Stimulated activated CD8-positive, alpha-beta memory T cell treated with anti-CD3 and anti-CD28 coated beads, Interleukin-15, amount 100 ng/mL, for 4 hours (primary cell): ENCODE results near the gene KRT72.
A peak's percentile ranks its signal among the peaks of the same experiment; 100 is the strongest.
"Not testable (repeated sequence)": the region's sequence is repeated elsewhere in the genome, so short reads cannot be mapped to it uniquely, and the experiment has no call there.

Source experiments
- DNase-seq, 2 donors: peaks; one replicate each; pipeline ENCODE4 v3.0.0-alpha.2; 2020; ENCODE audit warnings: low read depth in 2 of 2

Gene KRT72

DNA sequence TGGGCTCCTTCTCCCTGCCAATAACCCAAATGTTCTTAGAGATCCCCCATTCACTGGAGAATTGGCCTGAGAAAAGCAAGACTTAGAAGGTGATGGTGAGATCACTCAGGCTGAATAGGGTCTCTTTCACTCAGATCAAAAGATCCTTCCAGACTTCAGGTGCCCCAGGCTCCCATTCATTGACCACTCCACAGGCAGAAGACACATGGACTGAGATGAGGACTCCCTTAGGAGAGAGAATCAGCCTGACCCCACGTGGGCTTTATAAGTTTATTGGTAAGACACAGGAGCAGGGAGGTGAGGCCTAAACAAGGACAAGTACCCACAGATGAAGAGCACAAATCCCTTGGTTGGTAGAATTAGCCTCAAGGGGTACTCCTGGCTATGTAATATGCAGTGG lies 6.1 kb upstream of the KRT72 start:
- DNase-seq: no peak

DNA sequence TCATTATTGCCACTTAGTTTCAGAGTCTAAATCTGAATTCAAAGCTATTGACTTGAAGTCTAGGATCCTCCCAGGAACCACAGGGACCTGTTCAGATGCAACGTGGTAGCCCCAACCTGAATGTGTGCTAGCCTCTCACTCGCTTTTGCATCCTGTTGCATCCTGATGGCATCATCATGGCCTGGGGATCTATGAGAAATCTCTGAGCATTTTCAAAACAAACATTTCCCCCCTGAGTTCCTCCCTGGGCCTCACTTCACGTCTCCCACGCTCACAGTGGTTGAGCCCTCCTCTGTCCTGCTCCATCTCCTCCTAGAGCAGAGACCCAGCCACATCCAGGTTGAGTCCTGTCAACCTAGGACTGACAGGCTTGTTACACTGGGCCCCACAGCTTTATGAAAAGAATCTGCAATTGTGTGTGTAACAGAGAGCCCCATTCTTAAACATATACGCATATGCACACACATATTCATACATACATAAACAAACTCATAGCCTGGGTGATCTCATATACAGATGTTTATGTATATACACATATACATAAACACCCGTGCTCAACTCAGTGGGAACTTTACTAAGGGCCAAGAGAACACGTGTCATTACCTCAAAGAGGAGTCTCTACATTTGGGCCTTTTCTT lies 5.4 kb upstream of the KRT72 start:
- DNase-seq: no peak

DNA sequence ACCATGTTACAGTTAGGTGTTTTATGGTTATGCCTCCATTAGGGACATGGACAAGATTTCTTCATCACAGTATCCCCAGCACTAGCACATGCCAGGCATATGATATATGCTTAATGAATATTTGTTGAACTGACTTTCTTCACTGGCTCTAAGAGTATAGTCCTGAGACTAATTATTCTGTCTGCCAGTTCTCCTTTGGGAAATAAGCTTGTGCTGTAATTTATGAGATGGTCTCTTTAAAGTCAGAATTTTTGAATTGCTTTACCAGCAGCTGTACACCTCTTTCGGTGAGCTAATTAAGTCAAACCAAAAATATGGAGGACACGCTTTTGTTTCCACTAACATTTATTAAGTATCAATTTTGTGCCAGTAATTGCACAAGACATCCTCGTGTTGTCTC lies 4.8 kb upstream of the KRT72 start:
- no peak for DNase-seq

DNA sequence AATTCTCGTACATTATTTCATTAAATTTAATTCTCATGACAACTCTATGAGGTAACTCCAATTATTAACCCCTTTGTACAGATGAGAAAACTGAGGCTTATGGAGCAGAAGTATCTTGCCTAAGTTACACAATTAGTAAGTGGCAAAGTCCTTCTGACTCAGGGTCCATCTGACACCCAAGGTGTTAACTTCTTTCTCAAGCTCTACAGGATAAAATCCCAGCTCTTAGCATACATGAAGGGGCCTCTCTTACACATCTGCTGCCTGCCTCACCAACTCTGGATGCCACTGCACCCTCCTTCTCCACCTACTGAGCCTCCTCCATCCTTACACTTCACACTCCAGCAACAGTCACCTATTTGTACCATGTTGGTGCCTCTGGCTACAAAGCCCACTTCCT lies 4.3 kb upstream of the KRT72 start:
- no peak for DNase-seq

DNA sequence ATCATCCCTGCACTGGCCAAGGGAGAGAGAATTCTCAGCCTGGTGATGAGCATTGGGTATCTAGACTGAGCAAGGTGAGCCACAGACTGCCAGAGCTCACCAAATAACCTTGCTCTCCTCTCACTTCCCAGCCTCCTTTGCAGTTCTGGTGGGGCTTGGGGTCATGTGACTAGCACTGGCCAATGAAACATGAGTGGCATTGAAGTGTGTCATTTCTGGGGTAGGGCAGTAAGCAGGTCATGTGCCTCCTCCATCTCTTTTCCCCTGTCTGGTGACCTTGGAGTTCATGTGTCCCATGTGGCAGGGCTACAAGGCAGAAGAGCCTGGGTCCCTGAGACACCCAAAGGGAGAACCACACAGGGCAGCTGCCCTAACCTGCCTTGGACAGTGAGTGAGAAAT lies 3.6 kb upstream of the KRT72 start:
- no peak for DNase-seq

DNA sequence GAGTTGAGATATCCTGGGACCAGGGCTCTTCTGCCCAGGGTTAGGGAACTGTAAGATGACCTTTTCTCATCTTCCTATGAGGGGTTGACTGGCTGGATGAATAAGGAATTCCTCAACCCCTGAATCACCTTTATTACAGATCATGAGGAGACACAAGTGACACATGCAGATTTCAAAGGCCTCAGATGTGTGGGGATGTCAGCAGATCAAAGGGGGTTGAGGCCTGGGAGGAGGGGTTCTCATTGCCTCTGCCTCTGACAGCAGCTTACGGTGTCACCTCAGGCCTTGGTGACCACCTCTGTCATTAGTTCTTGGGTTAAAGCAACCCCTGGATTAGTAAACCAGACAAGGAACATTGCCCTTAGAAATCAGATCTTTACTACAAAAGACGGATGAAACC lies 2.1 kb upstream of the KRT72 start:
- peak in 1 of 2 donors; percentile 32 for DNase-seq

DNA sequence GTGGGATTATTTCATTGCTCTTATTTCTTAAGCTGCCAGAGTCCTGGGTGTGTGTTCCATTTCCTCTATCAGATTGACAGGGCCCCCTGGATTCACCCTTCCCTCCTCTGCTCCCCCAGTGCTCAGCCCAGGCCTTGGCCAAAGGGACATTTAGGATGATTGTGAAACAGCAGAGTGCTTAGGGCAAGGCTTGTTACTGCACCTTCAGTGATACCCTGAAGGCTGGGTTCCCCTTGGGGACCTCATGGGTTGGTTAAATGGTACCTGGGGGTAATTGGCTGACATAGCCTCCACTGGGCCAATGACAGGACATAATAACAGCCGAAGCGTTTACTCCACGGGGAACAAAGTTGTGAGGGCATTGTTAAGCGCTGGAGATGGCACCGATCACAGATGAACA lies 1.3 kb upstream of the KRT72 start:
- DNase-seq: no peak

DNA sequence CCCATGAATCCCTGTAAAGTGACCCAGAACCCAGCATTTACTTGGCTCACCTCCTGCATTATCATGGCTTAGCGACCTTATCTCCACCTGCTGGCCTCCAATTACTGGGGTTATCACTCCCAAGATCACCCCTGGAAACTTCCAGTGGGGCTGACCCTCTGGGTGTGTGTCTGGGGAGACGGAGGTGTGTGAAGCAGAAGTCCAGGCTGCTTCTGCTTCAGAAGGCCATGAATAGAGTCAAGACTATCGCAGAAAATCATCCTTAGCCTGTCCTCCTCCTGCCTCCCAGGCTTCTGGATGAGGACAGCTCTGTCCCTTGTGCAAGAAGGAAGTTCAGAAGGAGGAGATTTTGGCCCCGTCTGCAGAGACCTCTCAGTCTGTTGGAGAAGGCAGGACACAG lies 408 bp upstream of the KRT72 start:
- no peak for DNase-seq

DNA sequence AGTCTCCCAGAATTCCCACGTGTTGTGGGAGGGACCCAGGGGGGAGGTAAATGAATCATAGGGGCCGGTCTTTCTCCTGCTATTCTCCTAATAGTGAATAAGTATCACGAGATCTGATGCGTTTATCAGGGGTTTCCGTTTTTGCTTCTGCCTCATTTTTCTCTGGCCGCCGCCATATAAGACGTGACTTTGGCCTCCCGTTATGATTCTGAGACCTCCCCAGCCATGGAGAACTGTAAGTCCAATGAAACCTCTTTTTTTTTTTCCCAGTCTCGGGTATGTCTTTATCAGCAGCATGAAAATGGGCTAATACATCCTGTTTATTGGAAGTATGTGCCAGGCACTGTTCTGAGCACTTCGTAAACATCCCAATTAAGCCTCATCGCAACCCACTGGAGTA lies 788 bp downstream of the KRT72 start:
- no peak for DNase-seq

DNA sequence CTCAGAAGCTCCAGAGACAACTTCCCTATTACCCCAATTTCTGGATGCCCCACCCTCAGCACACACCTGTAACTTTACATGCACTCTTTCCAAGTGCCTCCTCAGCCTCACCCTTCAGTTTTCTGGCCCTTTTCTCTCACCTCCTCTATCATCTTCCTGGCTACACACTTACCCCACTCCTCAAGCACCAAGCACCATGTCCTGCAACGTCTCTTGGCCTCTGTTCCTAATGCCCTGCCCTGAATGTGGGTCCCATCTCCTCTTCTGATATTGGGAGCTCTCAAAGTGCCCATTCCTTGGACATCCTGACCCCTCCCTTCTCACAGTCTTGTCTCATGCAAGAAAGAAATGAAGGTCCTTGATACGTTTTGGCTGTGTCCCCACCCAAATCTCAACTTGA lies 1.2 kb downstream of the KRT72 start:
- no peak for DNase-seq

DNA sequence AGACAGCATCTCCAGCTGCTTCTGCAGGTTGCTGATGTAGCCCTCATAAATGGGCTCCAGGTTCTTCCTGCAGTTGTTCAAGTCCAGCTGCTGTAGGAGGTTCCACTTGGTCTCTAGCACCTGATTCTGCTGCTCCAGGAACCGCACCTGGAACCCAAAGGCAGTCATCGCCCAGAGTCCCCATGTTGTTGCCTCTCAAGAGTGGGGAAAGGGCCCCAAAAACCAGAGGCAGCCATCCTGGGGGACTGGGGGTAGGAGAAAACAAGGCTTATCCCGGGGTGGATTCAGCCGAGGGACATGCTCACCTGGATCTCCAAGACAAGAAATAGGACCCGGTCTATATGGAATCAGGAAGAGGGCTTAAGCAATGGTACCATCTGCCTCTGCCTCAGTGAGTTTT lies 2.3 kb downstream of the KRT72 start:
- DNase-seq: no peak

DNA sequence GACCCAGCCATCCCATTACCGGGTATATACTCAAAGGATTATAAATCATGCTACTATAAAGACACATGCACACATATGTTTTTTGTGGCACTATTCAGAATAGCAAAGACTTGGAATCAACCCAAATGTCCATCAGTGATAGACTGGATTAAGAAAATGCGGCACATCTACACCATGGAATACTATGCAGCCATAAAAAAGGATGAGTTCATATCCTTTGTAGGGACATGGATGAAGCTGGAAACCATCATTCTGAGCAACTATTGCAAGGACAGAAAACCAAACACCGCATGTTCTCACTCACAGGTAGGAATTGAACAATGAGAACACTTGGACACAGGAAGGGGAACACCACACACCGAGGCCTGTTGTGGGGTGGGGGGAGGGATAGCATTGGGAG lies 7.0 kb downstream of the KRT72 start:
- not testable (repeated sequence) for DNase-seq

DNA sequence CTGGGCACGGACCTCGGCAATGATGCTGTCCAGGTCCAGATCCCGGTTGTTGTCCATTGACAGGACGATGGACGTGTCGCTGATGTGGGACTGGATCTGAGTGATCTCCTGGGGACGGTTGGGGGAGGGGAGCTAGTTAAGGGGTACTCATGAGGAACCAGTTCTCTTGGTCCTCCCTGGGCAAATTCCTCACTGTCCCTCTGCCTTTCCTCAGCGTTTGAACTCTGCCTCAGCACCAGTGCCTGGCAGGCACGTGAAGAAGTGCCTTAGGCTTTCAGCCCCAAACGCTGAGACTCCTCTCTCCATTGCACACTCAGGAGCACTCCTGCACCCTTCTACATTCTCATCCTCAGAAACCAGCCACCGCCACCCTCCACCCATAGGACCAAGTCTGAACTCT lies 9.7 kb downstream of the KRT72 start:
- DNase-seq: no peak

DNA sequence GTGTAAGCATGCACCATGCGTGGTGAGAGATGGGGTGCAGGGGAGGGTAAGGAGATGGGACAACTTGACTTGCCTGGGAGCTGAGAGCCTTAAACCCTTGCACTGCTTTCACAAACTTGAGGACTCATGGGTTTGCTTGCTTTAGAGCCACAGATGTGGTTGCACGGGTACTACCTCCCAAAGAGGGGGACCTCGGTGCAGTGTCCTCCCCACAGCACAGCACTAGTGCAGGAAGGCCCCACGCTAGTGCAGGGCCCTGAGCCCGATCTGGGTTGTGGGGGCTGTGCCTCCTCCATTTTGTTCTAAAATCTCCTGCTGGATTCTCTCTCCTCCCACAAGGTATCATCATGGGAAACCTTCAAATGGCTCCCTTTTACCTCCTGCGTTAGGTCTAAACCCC lies 11.2 kb downstream of the KRT72 start:
- no peak for DNase-seq

DNA sequence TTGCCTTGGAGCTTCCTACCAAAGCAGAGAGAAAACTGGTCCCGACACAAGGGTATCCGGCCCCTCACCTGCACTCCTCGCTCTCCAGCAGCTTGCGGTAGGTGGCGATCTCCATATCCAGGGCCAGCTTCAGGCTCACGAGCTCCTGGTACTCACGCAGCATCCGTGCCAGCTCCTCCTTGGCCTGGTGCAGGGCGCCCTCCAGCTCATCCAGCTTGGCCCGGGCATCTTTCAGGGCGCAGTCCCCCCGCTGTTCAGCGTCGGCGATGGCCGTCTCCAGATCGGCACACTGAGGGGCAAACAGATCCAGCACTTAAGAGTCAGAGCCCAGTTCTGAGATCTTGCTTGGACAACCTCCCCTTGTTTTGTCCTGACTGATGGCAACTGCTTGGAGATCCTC lies 13.7 kb downstream of the KRT72 start:
- DNase-seq: no peak

DNA sequence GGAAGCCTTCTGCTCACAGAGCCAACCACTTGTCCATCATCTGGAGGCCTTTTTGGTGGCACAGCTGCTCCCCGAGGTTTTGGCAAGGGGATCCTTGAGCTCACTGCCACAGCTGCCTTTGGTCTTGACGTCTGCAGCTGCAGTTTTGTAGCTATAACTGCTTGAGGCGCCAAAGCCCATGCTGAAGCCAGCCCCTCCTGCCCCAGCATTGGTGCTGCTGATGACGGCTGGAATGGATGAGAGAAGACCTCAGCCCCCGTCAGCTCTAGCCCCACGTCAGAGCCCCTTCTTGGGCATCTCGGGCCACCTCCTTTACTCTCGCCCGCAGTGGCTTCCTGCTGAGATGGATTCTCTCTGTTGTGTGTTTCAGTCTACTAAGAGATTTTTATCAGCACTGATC lies 15.3 kb downstream of the KRT72 start:
- DNase-seq: peak; percentile 14 to 37

DNA sequence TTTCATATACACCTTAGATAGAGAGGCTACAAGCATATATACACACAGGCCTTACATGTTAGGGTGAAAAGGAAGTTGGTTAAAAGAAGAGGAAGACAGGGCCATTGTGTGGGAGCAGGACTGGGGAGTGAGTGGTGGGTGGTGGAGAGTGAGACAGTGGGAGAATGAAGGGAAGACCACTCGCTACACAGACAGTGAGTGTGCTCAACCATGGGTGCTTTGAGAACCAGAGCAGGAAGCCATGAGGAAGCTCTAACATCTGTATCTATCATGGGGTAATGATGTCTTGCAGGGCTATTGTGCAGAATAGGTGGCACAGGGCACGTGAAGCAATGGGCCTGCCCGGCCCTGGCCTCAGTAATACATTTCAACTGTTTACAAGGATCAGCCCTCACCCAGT lies 16.2 kb downstream of the KRT72 start:
- no peak for DNase-seq

DNA sequence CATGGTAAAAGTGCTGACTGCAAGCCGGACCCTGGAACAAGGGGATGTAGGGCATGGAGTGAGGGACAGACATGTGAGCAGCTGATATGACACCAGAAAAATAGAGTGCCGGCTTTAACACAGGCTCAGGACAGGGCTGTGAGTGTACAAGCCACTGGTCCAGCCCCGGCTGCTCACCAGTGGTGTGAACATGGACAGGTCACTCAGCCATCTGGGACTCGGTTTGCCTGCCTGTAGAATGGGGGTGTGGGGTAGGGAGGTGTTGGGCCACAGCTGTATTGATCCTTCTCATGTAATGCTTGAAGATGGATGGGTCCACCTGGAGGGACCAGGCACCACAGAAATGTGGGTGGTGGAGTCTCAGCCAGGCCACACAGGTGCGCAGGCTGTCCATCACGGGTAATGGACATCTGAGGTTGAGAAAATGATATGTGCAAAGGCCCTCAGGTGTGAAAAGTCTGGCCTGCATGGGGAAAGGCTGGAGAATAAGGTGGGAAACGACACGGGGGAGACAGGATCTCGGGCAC lies 17.0 kb downstream of the KRT72 start:
- no peak for DNase-seq

DNA sequence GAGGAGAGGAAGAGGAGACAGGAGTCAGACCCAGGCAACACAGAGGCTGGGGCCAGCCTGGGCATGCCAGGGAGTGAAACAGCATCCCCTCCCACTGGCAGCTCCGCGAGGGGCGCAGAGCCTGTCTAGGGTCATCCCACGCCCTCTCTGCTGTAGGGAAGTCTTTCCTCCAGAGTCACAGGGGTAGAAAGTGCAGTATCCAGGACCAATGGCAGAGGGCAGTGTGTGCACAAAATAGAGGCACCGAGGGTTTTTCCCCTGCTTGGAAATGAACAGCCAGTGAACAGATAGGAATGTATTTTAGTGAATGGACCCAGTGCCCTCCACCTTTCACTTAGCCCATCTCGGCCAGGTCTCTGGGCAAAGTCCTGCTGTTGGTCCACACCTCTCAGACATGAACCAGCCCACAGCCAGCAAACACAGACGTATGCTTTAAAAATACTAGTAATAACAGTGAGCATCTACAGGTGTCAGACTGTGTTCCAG lies 18.2 kb downstream of the KRT72 start:
- peak; percentile 34 to 51 for DNase-seq

DNA sequence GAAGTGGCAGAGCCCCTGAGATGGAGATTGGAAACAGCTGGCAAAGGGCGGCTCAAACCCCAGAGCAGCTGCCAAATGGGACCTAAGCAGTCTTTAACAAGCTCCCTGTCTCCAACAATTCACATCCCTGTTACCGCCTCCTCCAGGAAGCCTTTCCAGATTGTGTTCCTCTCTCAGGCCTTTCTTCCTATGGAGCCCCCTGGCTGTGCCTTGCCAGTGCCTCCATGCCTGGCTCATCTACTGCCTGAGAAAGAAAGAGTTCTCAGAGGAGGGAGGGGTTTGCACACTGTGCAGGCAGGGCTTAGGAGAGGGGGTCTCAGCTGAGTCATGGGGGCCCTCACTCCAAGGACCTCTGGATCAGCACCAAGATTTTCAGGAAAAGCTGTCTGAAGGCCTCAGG lies 18.8 kb downstream of the KRT72 start:
- no peak for DNase-seq

DNA sequence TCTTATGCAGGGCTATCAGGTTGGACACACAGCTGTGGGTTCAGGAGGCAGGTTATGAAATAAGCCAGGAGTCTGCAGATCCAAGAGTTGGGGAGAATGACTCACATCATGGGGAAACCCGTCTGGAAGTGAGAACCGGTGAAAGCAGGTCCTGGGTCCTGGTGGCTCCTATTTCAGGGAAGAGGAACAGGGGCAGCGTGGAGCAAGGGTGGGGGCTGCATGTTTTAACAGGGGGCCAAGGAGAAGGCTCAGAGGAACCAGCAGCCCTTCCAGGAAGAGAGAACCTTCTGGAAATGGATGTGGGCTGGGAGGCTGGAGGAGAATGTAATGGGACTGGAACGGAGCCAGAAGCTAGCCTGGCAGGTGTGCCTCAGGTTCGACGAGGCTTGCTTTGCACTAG lies 19.8 kb downstream of the KRT72 start:
- no peak for DNase-seq

DNA sequence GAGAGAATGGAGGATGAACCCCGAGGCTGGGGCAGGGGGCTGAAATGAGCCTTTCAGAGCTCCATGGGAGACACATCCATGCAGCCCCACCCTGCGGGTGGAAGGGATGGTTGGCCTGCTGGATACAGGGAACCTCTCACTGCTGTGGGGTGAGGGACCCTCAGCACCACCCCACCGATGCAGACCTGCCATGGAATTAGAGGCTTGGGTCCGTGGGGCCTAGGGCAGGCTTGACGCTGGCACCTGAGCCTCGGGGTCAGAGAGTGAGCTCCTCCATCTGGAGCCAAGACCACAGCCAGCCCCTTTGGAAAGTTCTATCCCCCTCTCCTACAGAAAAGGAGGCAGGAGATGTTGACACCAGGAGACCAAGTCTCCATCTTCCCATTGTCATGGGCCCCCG lies 20.2 kb downstream of the KRT72 start:
- DNase-seq: no peak

DNA sequence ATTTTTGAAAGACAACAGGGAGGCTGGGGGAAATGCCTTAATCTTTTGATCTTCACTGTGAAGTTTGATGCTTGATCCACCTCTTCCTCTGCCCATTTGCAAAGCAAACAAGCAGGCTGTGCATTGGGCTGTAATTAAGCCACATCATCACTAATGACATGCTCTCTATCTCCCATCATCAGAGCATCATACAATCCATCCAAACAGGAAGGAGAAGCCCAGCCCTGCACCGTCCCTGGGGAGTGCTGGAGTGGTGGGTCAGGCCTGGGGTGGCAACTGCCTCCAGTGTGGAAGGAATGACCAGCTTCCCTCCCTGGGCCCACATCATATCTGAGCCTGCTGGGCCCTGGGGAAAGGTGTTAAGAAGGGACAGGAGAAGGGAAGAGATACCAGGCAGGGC lies 20.8 kb downstream of the KRT72 start:
- no peak for DNase-seq
